Activated CD4-positive, alpha-beta T cell treated with anti-CD3 and anti-CD28 coated beads, Interleukin-2, amount 50 U/mL, for 1 hour (primary cell): ENCODE results near the gene SMIM33.
"Not testable (repeated sequence)": the region's sequence is repeated elsewhere in the genome, so short reads cannot be mapped to it uniquely, and the experiment has no call there.

Experiments
- DNase-seq: peaks from one replicate; pipeline ENCODE4 v3.0.0-alpha.2; 2020

Gene SMIM33

DNA sequence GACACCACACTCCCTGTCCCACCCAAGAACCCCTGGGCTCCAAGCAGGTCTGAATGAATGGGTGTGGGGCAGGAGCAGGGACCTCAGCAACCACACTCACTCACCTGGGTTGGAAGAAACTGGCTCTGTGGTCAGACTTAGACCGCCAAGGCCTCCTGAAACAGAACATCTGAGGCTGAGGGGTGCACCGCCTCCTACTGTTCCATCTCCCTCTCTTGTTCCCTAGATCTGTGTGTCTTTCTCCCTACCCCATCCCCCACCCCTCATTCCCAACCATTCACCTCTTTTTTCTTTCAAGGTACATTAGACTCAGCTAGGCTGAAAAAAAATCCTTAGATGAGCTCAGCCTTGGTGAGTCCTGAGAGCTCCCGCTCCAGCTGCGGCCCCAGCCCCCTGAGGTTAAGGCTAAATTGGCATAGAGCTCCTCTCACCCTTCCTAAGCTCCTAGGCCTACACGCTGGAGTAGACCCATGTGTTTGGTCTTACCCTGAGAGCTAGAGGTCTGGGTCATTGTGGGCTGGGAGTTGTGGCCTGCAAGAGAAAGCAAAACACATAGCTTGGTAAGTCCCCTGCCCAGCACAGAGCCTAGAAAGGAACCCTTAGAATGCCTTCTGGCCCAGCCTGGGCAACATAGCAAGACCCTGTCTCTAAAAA lies 13.0 kb upstream of the SMIM33 start:
- DNase-seq = no peak

DNA sequence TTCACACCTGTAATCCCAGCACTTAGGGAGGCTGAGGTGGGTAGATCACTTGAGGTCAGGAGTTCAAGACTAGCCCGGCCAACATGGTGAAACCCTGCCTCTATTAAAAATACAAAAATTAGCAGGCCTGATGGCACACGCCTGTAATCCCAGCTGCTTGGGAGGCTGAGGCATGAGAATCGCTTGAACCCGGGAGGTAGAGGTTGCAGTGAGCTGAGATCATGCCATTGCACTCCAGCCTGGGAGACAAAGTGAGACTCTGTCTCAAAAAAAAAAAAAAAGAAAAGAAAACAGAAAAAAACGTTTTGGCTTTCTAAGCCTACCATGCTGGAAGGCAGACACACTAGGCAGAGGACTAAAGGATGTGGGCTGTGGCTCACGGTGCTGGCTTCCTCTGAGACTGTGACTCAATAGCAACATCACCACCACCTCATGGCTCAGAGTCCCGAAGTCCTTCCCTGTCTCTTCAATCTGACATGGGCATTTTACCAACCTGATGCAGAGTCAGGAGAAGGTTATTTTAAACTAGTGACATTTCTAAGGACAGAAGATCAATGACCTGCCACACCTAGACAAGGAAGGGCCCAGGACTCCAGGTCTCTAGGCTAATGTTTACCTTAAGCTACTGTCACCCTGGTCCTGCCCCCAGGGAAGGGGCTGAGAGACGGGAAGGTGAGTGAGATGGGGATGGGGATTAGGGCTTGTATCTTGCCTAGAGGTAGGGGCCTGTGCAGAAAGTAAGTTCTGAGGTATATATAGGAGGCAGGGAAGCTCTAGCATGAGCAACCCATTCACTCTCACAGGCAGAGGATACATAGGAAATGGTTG lies 12.0 kb upstream of the SMIM33 start:
- DNase-seq = peak; percentile 67

DNA sequence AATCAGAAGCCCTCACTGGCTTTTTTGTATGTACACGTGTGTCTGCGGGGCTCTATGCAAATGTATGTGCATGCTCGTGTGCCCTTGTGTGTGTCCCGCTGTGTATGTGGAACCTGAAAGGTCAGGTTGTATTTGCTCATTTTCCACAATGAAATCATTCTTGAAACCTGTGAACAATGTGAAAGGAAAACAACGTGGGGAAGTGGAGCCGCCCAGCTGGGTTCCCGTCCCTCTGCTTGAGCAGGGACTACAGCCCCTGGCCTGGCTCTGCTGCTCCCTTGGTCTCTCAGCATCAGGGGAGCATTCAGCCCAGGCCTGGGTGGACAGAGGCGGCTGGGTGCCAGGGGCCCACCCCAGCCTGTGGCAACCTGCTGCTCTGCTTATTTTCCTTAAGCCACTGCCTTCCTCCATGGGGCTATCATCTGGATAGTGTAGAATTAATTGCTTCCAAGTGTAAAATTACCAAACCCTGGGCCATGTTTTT lies 11.3 kb upstream of the SMIM33 start:
- no peak for DNase-seq

DNA sequence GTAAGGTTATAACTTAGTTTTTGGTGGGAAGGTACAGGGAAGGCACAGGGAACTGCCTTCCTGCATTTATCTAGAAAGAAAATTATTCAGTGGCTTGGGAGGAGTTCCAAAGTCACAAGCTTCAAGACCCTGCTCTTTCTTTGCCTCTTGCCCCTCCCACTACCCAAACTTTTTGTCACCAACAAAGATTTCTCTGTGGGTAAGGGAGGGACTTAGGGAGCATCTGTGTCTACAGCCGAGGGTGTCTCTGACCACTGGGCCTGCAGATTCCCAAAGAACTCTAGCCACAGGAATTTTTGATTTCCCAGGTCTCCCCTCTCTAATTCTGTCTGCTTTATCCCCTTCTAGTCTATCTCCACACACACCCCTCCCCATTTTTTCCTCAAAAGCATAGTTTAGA lies 10.3 kb upstream of the SMIM33 start:
- DNase-seq = no peak

DNA sequence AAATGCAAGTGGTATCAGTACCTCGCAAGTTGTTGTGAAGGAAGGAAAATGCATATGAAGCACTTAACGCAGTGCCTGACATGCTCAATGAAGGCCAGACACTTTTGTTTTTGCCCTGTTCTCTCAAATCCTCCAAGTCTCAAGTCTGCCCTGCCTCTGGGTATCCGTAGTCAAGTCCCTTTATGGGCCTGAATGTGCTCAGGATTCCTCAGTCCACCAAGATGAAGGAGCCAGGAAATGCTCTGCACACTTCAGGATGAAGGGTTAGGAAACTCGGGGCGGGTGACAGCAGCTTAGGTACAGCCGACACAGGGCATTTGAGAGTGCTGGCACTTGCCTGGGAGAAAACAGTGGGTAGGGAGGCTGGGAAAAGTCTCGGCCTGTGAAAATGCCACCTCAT lies 9.6 kb upstream of the SMIM33 start:
- no peak for DNase-seq

DNA sequence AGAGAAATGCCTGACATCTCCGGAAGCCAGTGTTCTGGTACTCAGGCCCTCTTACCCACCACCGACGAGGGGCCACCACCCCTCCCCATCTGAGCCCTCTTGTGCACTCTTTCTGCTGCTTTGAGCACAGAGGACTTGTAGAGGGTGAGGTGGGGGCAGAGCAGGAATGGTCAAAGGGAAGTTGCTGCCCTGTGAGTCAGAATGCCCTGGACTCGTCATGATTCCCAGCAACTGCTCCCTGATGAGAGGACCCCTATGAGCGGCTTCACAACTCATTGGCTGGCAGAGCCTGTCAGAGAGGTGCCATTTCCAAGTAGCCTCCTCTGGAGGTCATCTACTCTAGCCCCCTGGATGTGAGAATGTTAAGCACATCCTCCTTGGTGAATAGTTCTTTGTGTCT lies 9.1 kb upstream of the SMIM33 start:
- no peak for DNase-seq

DNA sequence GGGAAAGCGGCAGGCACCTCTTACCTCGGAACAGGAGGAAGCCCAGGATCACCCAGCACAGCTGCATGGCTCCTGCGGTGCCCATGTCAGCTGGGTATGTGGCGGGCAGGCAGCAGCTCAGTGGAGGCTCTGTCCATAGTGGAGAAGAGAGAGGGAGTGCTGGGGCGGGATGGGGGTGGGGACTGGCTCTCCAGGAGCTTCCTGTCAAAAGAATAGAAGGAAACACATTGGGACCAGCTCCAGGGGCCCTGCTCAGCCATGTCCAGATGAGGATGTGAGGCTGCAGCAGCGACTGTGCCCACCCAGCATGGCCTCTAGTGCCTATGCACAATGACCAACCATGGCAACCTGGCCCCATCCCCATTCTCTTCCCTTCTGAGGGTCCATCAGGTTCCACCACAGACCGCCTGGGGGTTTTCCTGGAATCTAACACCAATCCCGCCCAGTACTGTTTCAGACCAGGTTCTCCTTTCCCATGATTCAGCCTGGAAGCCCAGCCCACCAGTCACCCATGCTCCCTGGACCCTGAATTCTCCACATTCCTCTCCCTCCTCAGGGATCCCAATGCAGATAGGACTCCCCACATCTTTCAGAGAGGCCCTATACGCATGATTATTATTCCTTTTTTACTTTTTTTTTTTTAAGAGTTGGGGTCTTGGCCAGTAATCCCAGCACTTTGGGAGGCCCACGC lies 8.1 kb upstream of the SMIM33 start, which contains the start of gene ECSCR:
Gene ECSCR (minus strand): TSS at position 158 of the 691 bp plus-strand sequence. CDS start 73 bp downstream, at position 85.
- no peak for DNase-seq

DNA sequence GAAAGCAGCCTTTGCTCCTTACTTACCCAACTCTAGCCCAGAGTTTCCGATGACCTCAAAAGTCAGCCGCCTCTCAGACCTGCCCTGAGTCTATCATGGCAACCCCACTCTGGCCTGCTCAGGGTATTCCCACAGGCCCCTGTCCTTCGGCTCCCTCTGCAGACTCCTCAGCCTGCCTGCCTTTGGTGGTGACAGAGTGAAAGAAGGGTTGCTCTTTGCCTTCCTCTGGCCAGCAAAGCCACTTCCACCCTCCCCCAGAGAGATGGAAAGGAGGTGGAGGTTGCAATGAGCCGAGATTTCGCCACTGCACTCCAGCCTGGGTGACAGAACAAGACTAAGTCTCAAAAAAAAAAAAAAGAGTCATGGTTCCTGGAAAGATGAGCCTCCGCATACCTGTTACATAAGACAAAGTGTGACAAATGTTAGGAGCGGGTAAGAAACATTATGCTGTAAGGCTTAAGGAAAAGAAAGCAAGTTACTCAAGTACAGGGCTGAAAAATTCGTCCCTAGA lies 2.3 kb upstream of the SMIM33 start:
- no peak for DNase-seq

DNA sequence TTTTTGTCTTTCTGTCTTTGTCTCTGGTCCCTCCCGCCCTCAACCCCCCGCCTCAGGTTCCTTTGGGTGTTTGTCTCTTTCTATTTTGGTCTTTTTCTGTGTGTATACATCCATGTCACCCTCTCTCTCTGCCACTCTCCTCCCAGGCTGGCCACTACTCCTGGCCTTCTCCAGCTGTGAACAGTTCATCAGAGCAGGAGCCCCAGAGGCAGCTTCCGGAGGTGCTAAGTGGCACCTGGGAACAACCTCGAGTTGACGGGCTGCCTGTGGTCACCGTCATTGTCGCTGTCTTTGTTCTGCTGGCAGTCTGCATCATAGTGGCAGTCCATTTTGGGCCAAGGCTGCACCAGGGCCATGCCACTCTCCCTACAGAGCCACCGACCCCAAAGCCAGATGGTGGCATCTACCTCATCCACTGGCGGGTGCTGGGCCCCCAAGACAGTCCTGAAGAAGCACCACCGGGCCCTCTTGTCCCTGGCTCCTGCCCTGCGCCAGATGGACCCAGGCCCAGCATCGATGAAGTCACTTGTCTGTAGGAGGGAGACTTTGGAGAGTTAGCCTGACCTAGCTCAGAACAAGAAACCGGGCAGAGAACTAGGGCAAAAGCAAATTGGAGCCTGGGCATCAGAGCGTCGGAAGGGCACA lies 1.7 kb downstream of the SMIM33 start:
- no peak for DNase-seq

DNA sequence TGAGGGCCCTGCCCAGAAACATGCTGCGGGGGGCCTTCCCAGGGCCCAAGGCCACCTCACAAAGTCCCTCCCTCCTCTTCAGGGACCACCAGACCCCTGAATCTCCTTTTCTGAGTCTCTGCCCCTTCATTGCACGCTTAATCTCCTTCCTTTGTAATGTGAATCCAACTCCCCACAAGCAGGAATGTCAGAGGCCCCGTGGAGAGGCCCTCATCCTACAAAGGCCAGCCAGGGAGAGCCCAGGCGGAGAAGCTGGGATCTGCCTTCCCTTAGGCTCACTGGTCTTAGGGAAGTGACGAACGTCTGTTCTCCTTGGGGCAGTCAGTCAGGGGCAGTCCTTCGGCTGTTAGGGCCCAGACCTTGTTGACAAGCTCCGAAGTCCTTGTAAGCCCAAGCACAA lies 2.3 kb downstream of the SMIM33 start:
- DNase-seq = no peak

DNA sequence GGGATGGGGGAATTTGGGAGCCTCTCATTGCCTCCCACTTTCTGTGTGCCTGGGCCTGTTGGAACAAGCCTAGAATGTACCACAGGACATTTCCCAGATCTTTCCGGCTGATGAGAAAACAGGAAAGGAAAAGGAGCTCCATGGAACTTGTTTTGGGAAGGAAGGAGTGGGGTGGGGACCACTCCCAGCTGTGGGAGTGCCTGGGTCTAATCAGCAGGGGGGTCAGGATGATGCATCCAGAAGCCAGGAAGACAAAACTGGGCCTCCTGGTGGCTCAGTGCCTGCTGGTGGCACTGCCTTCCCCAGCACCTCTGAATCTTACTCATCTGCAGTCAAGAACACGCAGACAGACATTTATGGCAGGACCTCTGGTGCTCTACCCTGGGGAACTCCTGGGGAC lies 2.8 kb downstream of the SMIM33 start:
- DNase-seq = no peak

DNA sequence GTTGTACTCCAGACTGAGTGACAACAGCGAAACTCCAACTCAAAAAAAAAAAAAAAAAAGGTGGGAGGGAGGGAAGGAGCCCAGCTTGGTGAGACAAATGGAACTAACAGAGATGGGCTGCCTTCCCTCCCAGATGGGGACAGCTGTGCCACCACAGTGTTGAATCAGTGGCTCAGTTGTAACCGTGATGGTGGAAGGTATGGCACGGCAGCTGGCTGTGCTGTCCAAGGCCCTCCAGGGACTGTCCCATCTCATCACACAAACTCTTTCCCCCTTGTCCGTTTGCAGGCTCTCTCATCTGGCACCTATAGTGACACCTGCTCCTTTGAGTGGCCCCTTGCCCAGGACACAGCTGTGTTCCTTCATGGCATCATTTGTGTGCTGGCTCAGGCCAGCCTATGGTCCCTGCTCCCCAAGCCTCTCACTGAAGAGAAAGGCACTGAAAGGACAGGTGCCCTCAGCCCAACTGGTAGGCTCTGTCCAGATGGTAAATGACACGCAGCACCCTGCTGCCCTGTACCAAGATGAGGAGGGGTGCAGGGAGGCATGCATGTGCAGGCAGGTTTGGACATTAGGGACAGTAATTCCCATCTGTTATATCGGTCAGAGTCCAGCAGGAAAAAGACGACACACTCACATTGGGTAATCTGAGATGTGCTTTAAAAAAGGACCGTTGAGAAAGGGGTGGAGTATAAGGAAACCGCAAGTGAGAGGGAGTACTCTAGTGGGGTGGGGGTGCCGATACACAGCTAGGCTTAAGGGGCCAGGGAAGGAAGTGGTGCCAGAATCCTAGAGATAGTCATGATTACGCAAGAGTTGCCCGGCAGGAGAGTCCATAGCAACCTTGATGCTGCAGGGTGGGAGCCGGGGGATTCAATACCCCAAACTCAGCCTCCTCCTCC lies 4.3 kb downstream of the SMIM33 start:
- DNase-seq = no peak

DNA sequence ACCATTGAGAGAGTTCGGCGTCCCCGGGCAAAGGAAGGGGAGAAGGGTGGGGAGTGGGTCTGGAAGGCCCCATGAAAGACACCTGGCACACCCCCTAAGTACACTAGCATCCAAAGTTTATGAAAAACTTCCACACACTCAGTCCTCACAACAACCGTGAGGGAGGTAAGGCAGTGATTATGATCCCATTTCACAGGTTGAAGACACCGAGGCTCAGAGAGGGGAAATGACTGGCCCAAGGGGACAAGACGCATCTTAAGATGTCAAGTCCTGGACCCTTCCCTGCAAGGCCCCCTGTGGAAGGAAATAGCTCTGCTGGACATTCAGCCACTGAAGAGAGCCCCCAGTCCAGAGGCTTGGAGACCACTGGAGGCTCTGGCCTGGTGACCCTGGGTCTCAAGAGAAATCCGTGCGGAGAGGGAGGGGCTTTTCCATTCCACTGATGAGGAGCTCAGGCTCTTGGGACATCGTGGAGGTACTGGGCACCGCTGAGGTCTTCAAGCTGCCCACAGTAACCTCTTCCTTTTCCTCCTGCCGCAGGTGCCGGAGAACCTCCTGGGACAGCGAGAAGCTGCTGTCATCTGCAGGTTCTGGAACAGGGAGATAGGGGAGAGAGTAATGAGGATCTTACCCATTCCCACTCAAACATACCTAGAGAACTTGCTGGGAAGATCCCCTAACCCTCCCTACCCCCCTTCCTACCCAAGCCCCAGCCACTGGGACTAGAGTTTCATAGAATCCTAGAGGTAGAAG lies 5.2 kb downstream of the SMIM33 start:
- no peak for DNase-seq

DNA sequence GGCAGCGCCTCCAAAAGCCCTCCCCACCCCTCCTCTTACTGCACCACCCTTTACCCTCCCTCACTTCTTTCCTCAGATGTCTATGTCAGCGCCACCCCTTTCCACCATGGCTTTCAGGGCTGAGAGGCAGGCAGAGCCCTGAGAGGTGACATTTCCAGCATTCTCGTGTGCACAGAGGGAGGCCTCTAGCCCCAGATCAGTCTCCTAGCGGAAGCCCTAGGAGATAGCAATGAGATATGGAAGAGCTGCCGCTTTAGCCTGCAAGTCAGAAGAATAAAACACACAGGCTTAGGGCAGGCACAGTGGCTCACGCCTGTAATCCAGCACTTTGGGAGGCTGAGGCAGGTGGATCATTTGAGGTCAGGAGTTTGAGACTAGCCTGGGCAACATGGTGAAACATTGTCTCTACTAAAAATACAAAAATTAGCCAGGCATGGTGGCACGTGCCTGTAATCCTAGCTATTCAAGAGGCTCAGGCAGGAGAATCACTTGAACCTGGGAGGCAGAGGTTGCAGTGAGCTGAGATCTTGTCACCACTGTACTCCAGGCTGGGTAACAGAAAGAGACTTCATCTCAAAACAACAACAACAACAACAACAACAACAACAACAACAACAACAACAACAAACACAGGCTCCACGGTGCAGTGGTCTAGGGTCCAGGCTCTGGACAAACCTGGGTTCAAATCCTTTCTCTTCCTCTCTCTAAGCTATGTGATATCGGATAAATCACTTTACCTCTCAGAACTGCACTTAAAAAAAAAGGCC lies 8.0 kb downstream of the SMIM33 start:
- DNase-seq = not testable (repeated sequence)

DNA sequence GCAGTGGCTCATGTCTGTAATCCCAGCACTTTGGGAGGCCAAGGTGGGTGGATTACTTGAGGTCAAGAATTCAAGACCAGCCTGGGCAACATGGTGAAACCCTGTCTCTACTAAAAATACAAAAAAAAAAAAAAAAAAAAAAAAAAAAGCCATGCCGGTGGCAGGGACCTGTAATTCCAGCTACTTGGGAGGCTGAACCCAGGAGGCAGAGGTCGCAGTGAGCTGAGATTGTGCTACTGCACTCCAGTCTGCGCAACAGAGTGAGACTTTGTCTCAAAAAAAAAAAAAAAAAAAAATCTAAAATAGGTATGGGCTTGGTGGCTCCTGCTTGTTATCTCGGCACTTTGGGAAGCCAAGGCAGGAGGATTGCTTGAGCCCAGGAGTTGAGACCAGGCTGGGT lies 8.9 kb downstream of the SMIM33 start:
- not testable (repeated sequence) for DNase-seq

DNA sequence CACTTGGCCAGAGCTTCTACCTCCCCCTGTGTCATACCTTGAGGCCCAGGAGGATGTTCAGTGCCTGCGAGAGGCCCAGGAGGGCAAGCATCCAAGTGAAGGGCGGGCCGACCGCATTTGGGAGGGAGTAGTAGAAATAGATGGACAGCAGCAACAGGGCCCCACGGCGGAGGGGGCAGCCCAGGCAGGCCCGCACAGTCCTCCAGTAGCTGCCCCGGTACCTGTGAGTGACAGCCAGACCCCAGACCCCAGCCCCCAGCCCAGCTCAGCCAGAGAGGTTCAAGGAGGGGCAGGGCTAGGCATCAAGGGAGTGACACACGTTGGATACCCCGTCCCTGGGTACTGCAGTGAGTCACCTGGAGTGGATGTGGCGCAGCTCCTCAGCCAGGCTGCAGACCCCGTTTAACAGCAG lies 10.3 kb downstream of the SMIM33 start:
- DNase-seq = peak; percentile 48

DNA sequence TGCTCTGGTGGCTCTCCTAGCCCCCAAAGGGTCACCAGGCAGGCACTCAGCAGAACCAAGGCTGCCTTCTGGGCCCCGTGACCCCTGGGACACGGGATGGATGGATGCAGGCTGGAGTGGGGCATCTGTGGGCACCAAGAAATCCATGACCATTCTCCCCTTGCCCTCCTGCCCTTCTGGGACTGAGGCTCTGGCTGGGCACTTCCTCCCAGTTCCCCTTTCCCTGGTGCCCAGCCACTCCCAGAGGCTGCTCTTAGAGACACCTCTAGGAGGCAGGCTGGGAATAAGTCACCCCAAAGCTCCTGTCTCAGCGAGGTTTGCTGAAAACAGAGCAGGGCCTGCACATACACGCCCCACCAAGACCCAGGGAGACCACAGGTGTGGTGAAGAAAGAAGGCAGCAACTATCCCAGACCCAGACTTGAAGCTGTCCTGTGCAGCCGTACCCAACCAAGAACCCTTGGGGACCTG lies 10.8 kb downstream of the SMIM33 start:
- no peak for DNase-seq

DNA sequence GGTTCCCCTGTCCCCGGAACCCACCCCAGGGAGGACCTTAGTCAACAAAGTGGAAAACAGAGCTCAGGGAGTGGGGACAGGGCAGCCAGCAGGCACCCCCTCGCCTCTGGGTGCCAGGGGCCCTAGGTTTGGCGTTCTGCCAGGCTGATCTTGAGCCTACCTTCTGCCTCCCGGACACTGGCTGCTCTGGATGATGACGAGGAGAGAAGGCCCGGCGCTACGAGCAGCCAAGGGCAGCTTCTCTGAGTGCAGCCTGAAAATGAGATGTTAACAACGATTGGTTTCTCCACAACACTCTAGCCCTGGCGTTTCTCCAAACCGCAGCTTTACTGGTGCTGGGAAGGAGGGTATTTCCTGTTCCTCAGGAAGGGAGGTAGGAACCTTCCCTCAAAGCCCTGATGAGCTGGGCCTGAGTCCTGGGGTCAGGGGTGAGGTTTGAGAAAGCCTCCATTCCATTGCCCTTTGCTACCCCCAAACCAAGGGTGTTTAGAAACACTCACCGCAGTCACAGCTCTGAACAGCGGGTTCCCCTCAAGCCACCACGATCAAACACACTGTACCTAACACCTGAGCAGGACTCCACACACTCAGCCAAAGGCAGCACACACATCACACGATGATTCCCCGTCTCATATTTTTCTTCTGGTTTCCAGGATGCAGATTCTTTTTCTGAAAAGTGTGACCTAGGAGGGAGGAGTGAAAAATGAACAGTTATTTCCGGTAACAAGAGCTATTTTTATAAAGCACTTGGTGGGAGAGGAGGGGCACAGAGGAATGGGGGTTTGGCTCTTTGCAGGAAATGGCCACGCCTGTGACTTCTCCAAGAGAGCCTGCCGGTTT lies 11.5 kb downstream of the SMIM33 start, which contains the start of gene STING1:
Gene STING1 (minus strand): TSS at position 709 of the 840 bp plus-strand sequence. CDS start 1,054 bp downstream, outside the sequence.
- DNase-seq = peak; percentile 53

DNA sequence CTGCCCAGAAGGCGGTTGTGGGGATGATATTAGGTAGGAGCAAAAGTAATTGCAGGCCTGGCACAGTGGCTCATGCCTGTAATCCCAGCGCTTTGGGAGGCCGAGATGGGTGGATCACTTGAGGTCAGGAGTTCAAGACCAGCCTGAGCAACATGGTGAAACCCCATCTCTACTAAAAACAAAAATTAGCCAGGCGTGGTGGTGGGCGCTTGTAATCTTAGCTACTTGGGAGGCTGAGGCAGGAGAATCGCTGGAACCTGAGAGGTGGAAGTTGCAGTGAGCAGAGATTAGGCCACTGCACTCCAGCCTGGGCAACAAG lies 12.0 kb downstream of the SMIM33 start:
- not testable (repeated sequence) for DNase-seq
